Neural progenitor cell (in vitro differentiated cells): ENCODE measurements around the gene KCNIP1. TPM values are rescaled to one million over a fixed set of nuclear protein-coding genes. Genes with fewer than 3 reads are reported as not detected.

ENCODE experiments used
- DNase-seq: peaks from one replicate; pipeline ENCODE4 v3.0.0-alpha.2; 2016; ENCODE audit warnings: low spot score
- H2AFZ ChIP-seq: fragments of 200-600 bp; sonication (generic); replicated peaks from 2 replicates; pipeline ENCODE4 v1.6.1; 2016; ENCODE audit warnings: antibody characterized with exemption
- H3F3A ChIP-seq: fragments of 200-600 bp; sonication (generic); 2 replicates; pipeline ENCODE4 v1.6.1; 2016; ENCODE audit warnings: antibody characterized with exemption, low read depth
- H3K27ac ChIP-seq: fragments of 200-600 bp; sonication (generic); 2 replicates; pipeline ENCODE4 v1.5.1; 2016; ENCODE audit warnings: mild to moderate bottlenecking
- H3K27me3 ChIP-seq: fragments of 200-600 bp; sonication (generic); 2 replicates; pipeline ENCODE4 v1.6.1; 2016; ENCODE audit warnings: mild to moderate bottlenecking, moderate library complexity
- H3K36me3 ChIP-seq: fragments of 200-600 bp; sonication (generic); 2 replicates; pipeline ENCODE4 v1.5.1; 2016
- H3K4me1 ChIP-seq: fragments of 200-600 bp; sonication (generic); 2 replicates; pipeline ENCODE4 v1.6.1; 2016; ENCODE audit warnings: mixed run types
- H3K4me2 ChIP-seq: fragments of 200-600 bp; sonication (generic); 2 replicates; pipeline ENCODE4 v1.6.1; 2016
- H3K4me3 ChIP-seq: fragments of 200-600 bp; sonication (generic); 2 replicates; pipeline ENCODE4 v1.5.1; 2016
- H3K79me2 ChIP-seq: fragments of 200-600 bp; sonication (generic); 2 replicates; pipeline ENCODE4 v1.6.1; 2016; ENCODE audit warnings: low read depth
- H3K9ac ChIP-seq: fragments of 200-600 bp; sonication (generic); 2 replicates; pipeline ENCODE4 v1.6.1; 2016
- H3K9me3 ChIP-seq: fragments of 200-600 bp; sonication (generic); 2 replicates; pipeline ENCODE4 v1.5.1; 2016; ENCODE audit warnings: low read depth
- H4K20me1 ChIP-seq: fragments of 200-600 bp; sonication (generic); 2 replicates; pipeline ENCODE4 v1.6.1; 2016; ENCODE audit warnings: low read depth
- H3K27ac Mint-ChIP-seq: 3 replicates; pipeline ENCODE4 v1.8.0; 2021; ENCODE audit warnings: mixed read lengths
- H3K27me3 Mint-ChIP-seq: 2 replicates; pipeline ENCODE4 v1.8.0; 2022; ENCODE audit warnings: low read depth, mild to moderate bottlenecking, inconsistent platforms, moderate library complexity, mixed read lengths; ENCODE audit not compliant: insufficient read depth
- H3K36me3 Mint-ChIP-seq: 3 replicates; pipeline ENCODE4 v1.8.0; 2021; ENCODE audit warnings: mixed read lengths
- H3K4me1 Mint-ChIP-seq: 3 replicates; pipeline ENCODE4 v1.8.0; 2021; ENCODE audit warnings: mixed read lengths
- H3K4me3 Mint-ChIP-seq: 3 replicates; pipeline ENCODE4 v1.8.0; 2021; ENCODE audit warnings: mild to moderate bottlenecking, moderate library complexity, mixed read lengths
- H3K9me3 Mint-ChIP-seq: 3 replicates; pipeline ENCODE4 v1.8.0; 2020; ENCODE audit warnings: mixed read lengths
- EZH2 ChIP-seq: fragments of 200-600 bp; sonication (generic); IDR thresholded peaks from 2 replicates; pipeline ENCODE4 v1.6.1; 2017; ENCODE audit warnings: antibody characterized with exemption, mild to moderate bottlenecking, moderate library complexity
- EZH2phosphoT487 ChIP-seq: fragments of 200-600 bp; sonication (generic); IDR thresholded peaks from 2 replicates; pipeline ENCODE4 v1.6.1; 2017; ENCODE audit warnings: antibody characterized with exemption
- total RNA-seq: library from RNA; depleted of rRNA; stranded (reverse); fragments of >200 nt; gene quantifications from 2 replicates; pipeline ENCODE4 v1.2.3, GENCODE V29; 2015; ENCODE audit warnings: low replicate concordance
- TF ChIP-seq, protein P1 (sequence below): fragments of 200-600 bp; sonication (generic); IDR thresholded peaks from 2 replicates; pipeline ENCODE4 v1.5.1; 2017; ENCODE audit warnings: antibody characterized with exemption, mild to moderate bottlenecking

The KCNIP1 gene
- total RNA-seq, 1 donor from 2014 or later = 2.8 TPM

DNA sequence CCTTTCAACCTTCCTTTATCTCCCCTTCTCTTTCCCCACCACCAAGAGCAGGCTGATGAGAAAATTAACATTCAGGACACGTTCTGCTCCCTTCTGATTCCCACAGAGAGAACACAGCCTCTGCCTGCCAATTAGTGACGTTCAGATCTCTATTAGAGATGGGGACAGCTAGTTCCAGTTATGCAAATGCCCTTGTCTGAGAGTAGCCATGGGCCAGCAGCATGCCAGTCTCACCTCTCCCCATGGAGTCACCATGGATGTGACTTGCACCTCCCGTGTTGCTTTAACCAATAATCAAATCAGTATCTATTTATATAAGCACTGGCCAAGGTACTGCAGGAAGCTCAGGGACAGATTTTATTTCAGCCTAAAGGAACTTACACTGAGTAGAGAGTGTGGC lies 61.3 kb downstream of the KCNIP1 start:
- H3K27me3 ChIP-seq = no peaks in the 10 kb centered on the region
- H2AFZ ChIP-seq = no peak overlapping the region
- no peak overlapping the region for H3K27ac ChIP-seq
- no peaks in the 10 kb centered on the region for H3F3A ChIP-seq
- no peaks in the 10 kb centered on the region for H3K9me3 ChIP-seq
- Mint-ChIP-seq H3K36me3 (no peaks in the 10 kb centered on the region), H3K27ac (peak overlapping the region; percentile 52), H3K27me3 (no peaks in the 10 kb centered on the region), H3K4me3 (no peak overlapping the region), H3K4me1 (peaks cover 41% of the 10 kb centered on the region), H3K9me3 (no peaks in the 10 kb centered on the region)
- no peak overlapping the region for H3K4me3 ChIP-seq
- H3K4me2 ChIP-seq = no peak overlapping the region
- H3K4me1 ChIP-seq = no peaks in the 10 kb centered on the region
- H3K36me3 ChIP-seq = no peaks in the 10 kb centered on the region
- no peaks in the 10 kb centered on the region for H4K20me1 ChIP-seq
- DNase-seq = no peak
- no peak overlapping the region for H3K9ac ChIP-seq
- H3K79me2 ChIP-seq = no peaks in the 10 kb centered on the region
- TF ChIP-seq, protein P1, sequence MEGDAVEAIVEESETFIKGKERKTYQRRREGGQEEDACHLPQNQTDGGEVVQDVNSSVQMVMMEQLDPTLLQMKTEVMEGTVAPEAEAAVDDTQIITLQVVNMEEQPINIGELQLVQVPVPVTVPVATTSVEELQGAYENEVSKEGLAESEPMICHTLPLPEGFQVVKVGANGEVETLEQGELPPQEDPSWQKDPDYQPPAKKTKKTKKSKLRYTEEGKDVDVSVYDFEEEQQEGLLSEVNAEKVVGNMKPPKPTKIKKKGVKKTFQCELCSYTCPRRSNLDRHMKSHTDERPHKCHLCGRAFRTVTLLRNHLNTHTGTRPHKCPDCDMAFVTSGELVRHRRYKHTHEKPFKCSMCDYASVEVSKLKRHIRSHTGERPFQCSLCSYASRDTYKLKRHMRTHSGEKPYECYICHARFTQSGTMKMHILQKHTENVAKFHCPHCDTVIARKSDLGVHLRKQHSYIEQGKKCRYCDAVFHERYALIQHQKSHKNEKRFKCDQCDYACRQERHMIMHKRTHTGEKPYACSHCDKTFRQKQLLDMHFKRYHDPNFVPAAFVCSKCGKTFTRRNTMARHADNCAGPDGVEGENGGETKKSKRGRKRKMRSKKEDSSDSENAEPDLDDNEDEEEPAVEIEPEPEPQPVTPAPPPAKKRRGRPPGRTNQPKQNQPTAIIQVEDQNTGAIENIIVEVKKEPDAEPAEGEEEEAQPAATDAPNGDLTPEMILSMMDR = no peak
- TF ChIP-seq EZH2phosphoT487 (no peak), EZH2 (no peak)

DNA sequence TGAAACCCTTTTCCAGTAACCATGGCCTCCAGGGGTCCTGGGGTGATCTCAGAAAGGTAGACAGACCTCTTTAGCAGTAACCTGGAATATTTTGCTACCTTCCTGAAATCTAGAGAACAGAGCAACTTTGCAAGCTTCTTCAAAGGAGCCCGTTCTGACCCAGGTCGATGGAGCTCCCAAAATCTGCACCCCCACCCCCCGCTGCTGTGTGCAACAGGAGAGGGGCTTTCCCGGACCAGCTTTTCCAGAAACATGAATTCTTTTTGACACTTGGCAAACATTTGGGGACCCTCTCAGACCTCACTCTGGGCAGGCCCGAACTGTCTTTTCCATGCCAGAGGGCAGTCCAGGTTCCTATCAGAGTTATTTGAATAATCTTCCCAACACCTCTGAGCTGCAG lies 65.3 kb downstream of the KCNIP1 start:
- Histone ChIP-seq H3K79me2 (no peaks in the 10 kb centered on the region), H3K4me3 (no peak overlapping the region), H3K27ac (no peak overlapping the region), H3K36me3 (no peaks in the 10 kb centered on the region), H3K27me3 (no peaks in the 10 kb centered on the region), H4K20me1 (no peaks in the 10 kb centered on the region), H3K4me2 (no peak overlapping the region), H3K4me1 (peaks cover 21% of the 10 kb centered on the region), H3K9ac (no peak overlapping the region), H3K9me3 (no peaks in the 10 kb centered on the region), H2AFZ (no peak overlapping the region), H3F3A (no peaks in the 10 kb centered on the region)
- no peaks in the 10 kb centered on the region for H3K36me3 Mint-ChIP-seq
- H3K27me3 Mint-ChIP-seq = peaks cover 4% of the 10 kb centered on the region
- no peaks in the 10 kb centered on the region for H3K9me3 Mint-ChIP-seq
- TF ChIP-seq EZH2phosphoT487 = no peak
- TF ChIP-seq, protein P1 = no peak
- TF ChIP-seq EZH2 = no peak
- H3K4me1 Mint-ChIP-seq = peaks cover 48% of the 10 kb centered on the region
- no peak overlapping the region for H3K4me3 Mint-ChIP-seq
- no peak overlapping the region for H3K27ac Mint-ChIP-seq
- no peak for DNase-seq

DNA sequence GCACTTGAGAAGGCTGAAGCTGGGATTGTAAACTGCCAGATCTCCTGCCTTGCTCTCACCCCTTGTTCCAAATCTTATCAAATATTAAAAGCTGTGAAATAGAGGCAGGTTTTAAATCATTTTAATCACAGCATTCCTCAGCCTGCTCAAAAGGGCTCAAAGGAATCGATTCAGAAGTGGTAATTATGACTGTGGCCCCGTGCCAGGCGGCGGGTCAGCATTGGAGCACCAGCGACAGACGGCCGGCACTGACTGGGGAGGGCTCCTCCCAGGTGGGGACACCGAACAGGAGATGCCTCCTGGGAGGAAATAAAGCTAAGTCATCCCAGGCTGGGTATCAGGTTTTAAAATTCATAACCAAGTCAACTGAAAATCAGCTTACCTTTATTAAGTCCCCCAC lies 66.7 kb downstream of the KCNIP1 start:
- H3K9me3 Mint-ChIP-seq = no peaks in the 10 kb centered on the region
- no peak for DNase-seq
- no peak for TF ChIP-seq EZH2
- TF ChIP-seq, protein P1 = no peak
- TF ChIP-seq EZH2phosphoT487 = no peak
- Histone ChIP-seq H3F3A (no peaks in the 10 kb centered on the region), H3K9me3 (no peaks in the 10 kb centered on the region), H2AFZ (no peak overlapping the region), H3K36me3 (no peaks in the 10 kb centered on the region), H3K4me3 (no peak overlapping the region), H3K27me3 (no peaks in the 10 kb centered on the region), H3K27ac (no peak overlapping the region), H3K4me1 (peaks cover 21% of the 10 kb centered on the region), H3K79me2 (no peaks in the 10 kb centered on the region), H3K9ac (no peak overlapping the region), H4K20me1 (no peaks in the 10 kb centered on the region), H3K4me2 (no peak overlapping the region)
- H3K27me3 Mint-ChIP-seq = peaks cover 4% of the 10 kb centered on the region
- peaks cover 35% of the 10 kb centered on the region for H3K4me1 Mint-ChIP-seq
- no peak overlapping the region for H3K4me3 Mint-ChIP-seq
- no peaks in the 10 kb centered on the region for H3K36me3 Mint-ChIP-seq
- H3K27ac Mint-ChIP-seq = no peak overlapping the region
